Caco-2 (cell line): ENCODE results near the gene BMAL1. TPM values are rescaled to one million over a fixed set of nuclear protein-coding genes. Genes with fewer than 3 reads are reported as not detected.
A peak's percentile ranks its signal among the peaks of the same experiment; 100 is the strongest.

Experiments used
- BruUV-seq: library from RNA; stranded (reverse); fragments of 400-500 nt; replicated peaks from 2 replicates; lab custom pipeline; 2021; lab: Mats Ljungman, UMichigan
- CTCF ChIA-PET: fragments of 300-600 bp; sonication (Branson Sonifier 250); formaldehyde crosslinking; loops from one replicate; lab custom pipeline; 2022; ENCODE audit warnings: antibody characterized with exemption; lab: Charles Lee
- POLR2A ChIA-PET: fragments of 300-600 bp; sonication (Branson Sonifier 250); formaldehyde crosslinking; loops from one replicate; lab custom pipeline; 2022; ENCODE audit warnings: antibody characterized with exemption; lab: Charles Lee
- DNase-seq, 2 experiments: peaks; one replicate each; pipeline versions ENCODE4 v3.0.0 to v3.0.0-alpha.2; 2020 to 2022
- H3K27me3 ChIP-seq: replicated peaks from 2 replicates; pipeline ENCODE4 v1.6.0; 2011; ENCODE audit warnings: low read length; ENCODE audit not compliant: control insufficient read depth, insufficient read depth
- H3K36me3 ChIP-seq: 2 replicates; pipeline ENCODE4 v1.5.1; 2011; ENCODE audit warnings: low read length; ENCODE audit not compliant: control insufficient read depth, insufficient read depth
- H3K4me1 ChIP-seq: fragments of 250-450 bp; sonication (Bioruptor Pico); 2 replicates; pipeline ENCODE4 v1.5.1; 2020; ENCODE audit warnings: mild to moderate bottlenecking
- H3K4me3 ChIP-seq: 2 replicates; pipeline ENCODE4 v1.5.1; 2011; ENCODE audit warnings: low read depth, mild to moderate bottlenecking, control low read depth, low read length
- H3K9me3 ChIP-seq: fragments of 250-450 bp; sonication (Bioruptor Pico); 2 replicates; pipeline ENCODE4 v1.5.1; 2020; ENCODE audit warnings: mild to moderate bottlenecking, moderate library complexity
- H3K27ac Mint-ChIP-seq: one replicate; pipeline ENCODE4 v1.8.0; 2022; ENCODE audit warnings: mixed read lengths; ENCODE audit not compliant: unreplicated experiment
- H3K27me3 Mint-ChIP-seq: one replicate; pipeline ENCODE4 v1.8.0; 2022; ENCODE audit warnings: mixed read lengths; ENCODE audit not compliant: insufficient read depth, unreplicated experiment
- H3K36me3 Mint-ChIP-seq: one replicate; pipeline ENCODE4 v1.8.0; 2022; ENCODE audit warnings: mild to moderate bottlenecking, mixed read lengths; ENCODE audit not compliant: insufficient read depth, unreplicated experiment
- H3K4me1 Mint-ChIP-seq: one replicate; pipeline ENCODE4 v1.8.0; 2022; ENCODE audit warnings: low read depth, mixed read lengths; ENCODE audit not compliant: unreplicated experiment
- H3K4me3 Mint-ChIP-seq: one replicate; pipeline ENCODE4 v1.8.0; 2022; ENCODE audit warnings: mild to moderate bottlenecking, moderate library complexity, mixed read lengths; ENCODE audit not compliant: unreplicated experiment
- H3K9me3 Mint-ChIP-seq: one replicate; pipeline ENCODE4 v1.8.0; 2022; ENCODE audit warnings: mixed read lengths; ENCODE audit not compliant: unreplicated experiment
- CTCF ChIP-seq, 2 experiments: fragments of 200-600 bp in 1 of 2; IDR thresholded peaks; 1 replicate in 1 of 2; 2 replicates in 1 of 2; pipeline versions ENCODE4 v1.5.1 to v1.8.0; 2011 to 2022; ENCODE audit warnings: antibody characterized with exemption in 1 of 2, control low read depth in 1 of 2, inconsistent platforms in 1 of 2, low read depth in 1 of 2, low read length in 1 of 2, mild to moderate bottlenecking in 1 of 2, moderate library complexity in 1 of 2; ENCODE audit not compliant: insufficient read depth in 1 of 2, severe bottlenecking in 1 of 2, unreplicated experiment in 1 of 2
- intact Hi-C: fragments of 100-400 bp; cut with micrococcal nuclease; formaldehyde crosslinking; loops from one replicate; pipeline ENCODE4 v1.10.0; 2022; ENCODE audit not compliant: unreplicated experiment
- total RNA-seq: library from RNA; stranded (reverse); gene quantifications from 2 replicates; pipeline ENCODE4 v1.2.3, GENCODE V29; 2022

The BMAL1 gene
- total RNA-seq, 1 experiment from 2014 or later: 17.9 TPM

- Histone ChIP-seq H3K36me3 (peaks cover 3% of the 10 kb centered on the region), H3K27me3 (no peaks in the 10 kb centered on the region), H3K4me3 (no peak overlapping the region), H3K4me1 (no peaks in the 10 kb centered on the region), H3K9me3 (no peaks in the 10 kb centered on the region)
- no TSS peak for BruUV-seq
- intact Hi-C loops: loop anchor here (1.0 kb wide), 2 partner anchors 31 to 175 kb away; no protein-coding TSS in a partner anchor
- H3K36me3 Mint-ChIP-seq: peaks cover 32% of the 10 kb centered on the region
- POLR2A ChIA-PET: no interaction called here
- H3K27me3 Mint-ChIP-seq: no peaks in the 10 kb centered on the region
- no peak overlapping the region for H3K27ac Mint-ChIP-seq
- DNase-seq: peak in 1 of 2 experiments; percentile 53
- H3K9me3 Mint-ChIP-seq: no peaks in the 10 kb centered on the region
- CTCF ChIA-PET: interaction anchor here (0.9 to 2.4 kb wide), 7 partner anchors 17 to 175 kb away, joined by 3 to 20 read pairs (median 4); no protein-coding TSS in a partner anchor
- H3K4me3 Mint-ChIP-seq: no peak overlapping the region
- no peaks in the 10 kb centered on the region for H3K4me1 Mint-ChIP-seq
- TF ChIP-seq CTCF (IDR thresholded peaks at IDR 0.05; ENCODE audit: insufficient read depth in 1 of 2, low read depth in 1 of 2, low read length in 1 of 2, severe bottlenecking in 1 of 2, unreplicated experiment in 1 of 2): peak; percentile 70 to 72
Measured at GRCh38 chr11:13384908-13385640, 107.5 kb downstream of the BMAL1 start.

- intact Hi-C loops: no loop called here
- H3K4me3 ChIP-seq: no peak overlapping the region
- Mint-ChIP-seq H3K4me1 (peaks cover 7% of the 10 kb centered on the region), H3K4me3 (no peak overlapping the region), H3K27me3 (no peaks in the 10 kb centered on the region), H3K36me3 (peaks cover 32% of the 10 kb centered on the region), H3K9me3 (no peaks in the 10 kb centered on the region), H3K27ac (no peak overlapping the region)
- ChIA-PET POLR2A (no interaction called here), CTCF (interaction anchor here (0.6 to 2.4 kb wide), 3 partner anchors 19 to 76 kb away, joined by 3 to 20 read pairs (median 9); partner anchors contain the start of gene BTBD10)
- no peaks in the 10 kb centered on the region for H3K27me3 ChIP-seq
- no peak for TF ChIP-seq CTCF (IDR thresholded peaks at IDR 0.05; ENCODE audit: insufficient read depth in 1 of 2, low read depth in 1 of 2, low read length in 1 of 2, severe bottlenecking in 1 of 2, unreplicated experiment in 1 of 2)
- H3K9me3 ChIP-seq: no peaks in the 10 kb centered on the region
- peaks cover 3% of the 10 kb centered on the region for H3K36me3 ChIP-seq
- no peaks in the 10 kb centered on the region for H3K4me1 ChIP-seq
- no peak for DNase-seq
- BruUV-seq: no TSS peak
Measured at GRCh38 chr11:13386567-13386966, 109.0 kb downstream of the BMAL1 start.

- H3K4me3 ChIP-seq: no peak overlapping the region
- BruUV-seq: no TSS peak
- TF ChIP-seq CTCF (IDR thresholded peaks at IDR 0.05; ENCODE audit: insufficient read depth in 1 of 2, low read depth in 1 of 2, low read length in 1 of 2, severe bottlenecking in 1 of 2, unreplicated experiment in 1 of 2): no peak
- Mint-ChIP-seq H3K36me3 (peaks cover 23% of the 10 kb centered on the region), H3K4me1 (peaks cover 7% of the 10 kb centered on the region), H3K27ac (no peak overlapping the region), H3K27me3 (no peaks in the 10 kb centered on the region), H3K4me3 (no peak overlapping the region), H3K9me3 (no peaks in the 10 kb centered on the region)
- peaks cover 2% of the 10 kb centered on the region for H3K36me3 ChIP-seq
- intact Hi-C loops: no loop called here
- POLR2A ChIA-PET: no interaction called here
- no peaks in the 10 kb centered on the region for H3K27me3 ChIP-seq
- H3K4me1 ChIP-seq: no peaks in the 10 kb centered on the region
- CTCF ChIA-PET: no interaction called here
- no peak for DNase-seq
- H3K9me3 ChIP-seq: no peaks in the 10 kb centered on the region
Measured at GRCh38 chr11:13388741-13389140, 111.2 kb downstream of the BMAL1 start.
